HepG2 (cell line): ENCODE measurements around the gene GSK3B. TPM values are rescaled to one million over a fixed set of nuclear protein-coding genes. Genes with fewer than 3 reads are reported as not detected.

Source experiments
- AHR ChIP-seq: IDR thresholded peaks from 2 replicates; pipeline ENCODE4 v1.6.1; 2018; ENCODE audit warnings: missing genetic modification reagents, missing compliant biosample characterization
- ATF6 ChIP-seq: sonication (generic); formaldehyde crosslinking; conservative IDR thresholded peaks from 2 replicates; pipeline ENCODE4 v1.4.0; 2020; ENCODE audit warnings: missing genetic modification reagents
- CBX1 ChIP-seq: IDR thresholded peaks from one replicate; pipeline ENCODE4 v1.6.1; 2016; ENCODE audit warnings: antibody characterized with exemption, low read depth
- CREM ChIP-seq, 2 experiments: sonication (generic) in 1 of 2; formaldehyde crosslinking in 1 of 2; IDR thresholded peaks; 2 replicates each; pipeline versions ENCODE4 v1.4.0 to v1.6.1; 2016 to 2020; ENCODE audit warnings: antibody characterized with exemption in 1 of 2, mild to moderate bottlenecking in 1 of 2, missing genetic modification reagents in 1 of 2
- FOXA1 ChIP-seq, 2 experiments: fragments of 450-650 bp in 1 of 2; sonication (generic) in 1 of 2; formaldehyde crosslinking in 1 of 2; IDR thresholded peaks; 2 replicates each; pipeline versions ENCODE4 v1.4.0 to v1.6.1; 2016 to 2020; ENCODE audit warnings: missing genetic modification reagents in 1 of 2
- JUN ChIP-seq: sonication (generic); formaldehyde crosslinking; IDR thresholded peaks from 2 replicates; pipeline ENCODE4 v1.4.0; 2020; ENCODE audit warnings: mild to moderate bottlenecking, missing genetic modification reagents
- NFYB ChIP-seq: sonication (generic); formaldehyde crosslinking; IDR thresholded peaks from 2 replicates; pipeline ENCODE4 v1.4.0; 2020; ENCODE audit warnings: missing genetic modification reagents
- POGZ ChIP-seq: sonication (generic); formaldehyde crosslinking; IDR thresholded peaks from 2 replicates; pipeline ENCODE4 v1.4.0; 2020; ENCODE audit warnings: mild to moderate bottlenecking, missing genetic modification reagents
- RBFOX2 ChIP-seq: fragments of 200-400 bp; formaldehyde crosslinking; IDR thresholded peaks from 2 replicates; pipeline ENCODE4 v1.6.1; 2017; ENCODE audit warnings: low read depth, mild to moderate bottlenecking, low read length
- SAP130 ChIP-seq: IDR thresholded peaks from 2 replicates; pipeline ENCODE4 v1.6.1; 2016; ENCODE audit warnings: low read depth
- SCMH1 ChIP-seq: sonication (generic); formaldehyde crosslinking; IDR thresholded peaks from 2 replicates; pipeline ENCODE4 v1.9.0; 2021; ENCODE audit warnings: missing genetic modification reagents, mild to moderate bottlenecking, borderline replicate concordance
- SYNCRIP ChIP-seq: fragments of 200-400 bp; formaldehyde crosslinking; IDR thresholded peaks from 2 replicates; pipeline ENCODE4 v1.6.1; 2018; ENCODE audit warnings: mild to moderate bottlenecking, low read depth, low read length; ENCODE audit not compliant: insufficient read depth
- TBP ChIP-seq: sonication (generic); formaldehyde crosslinking; IDR thresholded peaks from 2 replicates; pipeline ENCODE4 v1.5.0; 2020; ENCODE audit warnings: missing genetic modification reagents
- ZFP41 ChIP-seq: sonication (generic); formaldehyde crosslinking; IDR thresholded peaks from 2 replicates; pipeline ENCODE4 v1.4.0; 2020; ENCODE audit warnings: mild to moderate bottlenecking, missing genetic modification reagents, borderline replicate concordance
- ZMYM2 ChIP-seq: sonication (generic); formaldehyde crosslinking; IDR thresholded peaks from 2 replicates; pipeline ENCODE4 v1.8.0; 2022; ENCODE audit warnings: mild to moderate bottlenecking, missing genetic modification reagents
- ZNF292 ChIP-seq: sonication (generic); formaldehyde crosslinking; IDR thresholded peaks from 2 replicates; pipeline ENCODE4 v1.8.1; 2022; ENCODE audit warnings: mild to moderate bottlenecking, low read depth, missing genetic modification reagents, borderline replicate concordance
- ZNF510 ChIP-seq: sonication (generic); formaldehyde crosslinking; IDR thresholded peaks from 2 replicates; pipeline ENCODE4 v1.4.0; 2020; ENCODE audit warnings: low read depth, mild to moderate bottlenecking, missing genetic modification reagents
- ZNF598 ChIP-seq: sonication (generic); formaldehyde crosslinking; IDR thresholded peaks from 2 replicates; pipeline ENCODE4 v1.5.1; 2020; ENCODE audit warnings: mild to moderate bottlenecking, missing genetic modification reagents, borderline replicate concordance
- ZNF790 ChIP-seq: sonication (generic); formaldehyde crosslinking; IDR thresholded peaks from 2 replicates; pipeline ENCODE4 v1.8.0; 2022; ENCODE audit warnings: missing genetic modification reagents, mild to moderate bottlenecking, borderline replicate concordance
- ZSCAN29 ChIP-seq: sonication (generic); formaldehyde crosslinking; conservative IDR thresholded peaks from 2 replicates; pipeline ENCODE4 v1.4.0; 2020; ENCODE audit warnings: mild to moderate bottlenecking, missing genetic modification reagents
- polyA plus RNA-seq, 8 experiments: library from polyadenylated mRNA; depleted of rRNA in 3 of 8; stranded (reverse) in 7 of 8; unstranded in 1 of 8; fragments of >200 nt; fragmentation: Illumina TruSeq in 4 of 8; extraction: Trizol in 4 of 8; gene quantifications; 2 replicates each; pipeline versions ENCODE4 v1.2.1 to v1.2.3, GENCODE V29; 2011 to 2016; ENCODE audit warnings: low read depth in 4 of 8, missing spikeins in 1 of 8, mixed read lengths in 1 of 8; ENCODE audit not compliant: insufficient read depth in 1 of 8
- total RNA-seq, 5 experiments: library from RNA; depleted of rRNA; stranded (reverse); fragments of >200 nt; fragmentation: Illumina TruSeq; extraction: Trizol; gene quantifications; 2 replicates each; pipeline ENCODE4 v1.2.3, GENCODE V29; 2016; ENCODE audit warnings: low read depth in 1 of 5
- TF ChIP-seq, protein P1 (sequence below): sonication (generic); formaldehyde crosslinking; IDR thresholded peaks from 2 replicates; pipeline ENCODE4 v1.4.0; 2020; ENCODE audit warnings: low read depth, mild to moderate bottlenecking, missing genetic modification reagents
- TF ChIP-seq, protein P2 (sequence below): sonication (generic); formaldehyde crosslinking; IDR thresholded peaks from 2 replicates; pipeline ENCODE4 v1.8.0; 2022; ENCODE audit warnings: mild to moderate bottlenecking, missing genetic modification reagents; ENCODE audit not compliant: insufficient replicate concordance
- TF ChIP-seq, protein P3 (sequence below): fragments of 450-650 bp; IDR thresholded peaks from 2 replicates; pipeline ENCODE4 v1.6.1; 2016

GSK3B gene
- total and polyA plus RNA-seq, 2 of the 13 experiments (the other 11 are each of a cell fraction or from before 2014, with no cell fraction given), result 22.3 to 30.1 TPM

DNA sequence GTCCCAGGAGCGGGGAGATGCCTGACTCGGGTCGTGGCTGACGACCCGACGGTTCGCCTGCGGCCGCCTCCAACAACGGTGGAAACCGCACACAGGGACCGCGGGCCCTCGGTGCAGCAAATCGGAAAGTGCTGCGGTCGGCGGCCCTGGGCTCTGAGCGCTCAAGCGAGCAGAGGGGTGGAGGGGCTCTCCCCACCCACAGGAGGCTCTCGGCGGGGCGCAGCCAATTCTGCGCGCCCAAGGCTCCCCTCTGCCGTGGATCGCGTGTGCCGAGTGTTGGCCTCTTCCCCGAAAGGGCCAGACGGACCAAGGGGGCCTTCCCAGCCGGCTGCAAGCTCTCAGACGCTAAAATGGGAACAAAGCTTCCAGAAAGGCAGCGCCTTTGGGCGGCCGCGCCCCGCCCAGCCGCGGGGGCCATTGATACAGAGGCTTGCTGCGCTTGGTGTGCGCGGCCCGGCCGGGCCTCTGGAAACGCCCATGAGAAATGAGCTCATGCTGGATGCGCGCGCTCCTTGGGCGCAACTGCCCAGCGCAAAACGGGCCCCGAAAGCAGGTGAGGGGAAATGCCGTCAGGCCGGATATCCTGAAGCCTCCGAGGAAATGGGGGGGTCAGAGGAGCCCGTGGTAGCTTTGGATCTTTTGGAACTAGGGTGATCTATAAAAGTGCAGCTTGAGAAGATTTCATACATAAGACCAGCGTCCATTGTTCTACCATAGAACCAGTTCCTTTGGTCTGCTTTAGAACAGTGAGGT lies 1.2 kb upstream of the GSK3B start (continued):
- TF ChIP-seq, protein P1, sequence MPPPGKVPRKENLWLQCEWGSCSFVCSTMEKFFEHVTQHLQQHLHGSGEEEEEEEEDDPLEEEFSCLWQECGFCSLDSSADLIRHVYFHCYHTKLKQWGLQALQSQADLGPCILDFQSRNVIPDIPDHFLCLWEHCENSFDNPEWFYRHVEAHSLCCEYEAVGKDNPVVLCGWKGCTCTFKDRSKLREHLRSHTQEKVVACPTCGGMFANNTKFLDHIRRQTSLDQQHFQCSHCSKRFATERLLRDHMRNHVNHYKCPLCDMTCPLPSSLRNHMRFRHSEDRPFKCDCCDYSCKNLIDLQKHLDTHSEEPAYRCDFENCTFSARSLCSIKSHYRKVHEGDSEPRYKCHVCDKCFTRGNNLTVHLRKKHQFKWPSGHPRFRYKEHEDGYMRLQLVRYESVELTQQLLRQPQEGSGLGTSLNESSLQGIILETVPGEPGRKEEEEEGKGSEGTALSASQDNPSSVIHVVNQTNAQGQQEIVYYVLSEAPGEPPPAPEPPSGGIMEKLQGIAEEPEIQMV (CRISPR knock-in tag), result no peak
- TF ChIP-seq ZSCAN29 (CRISPR knock-in tag) (no peak; the same call in 1 of the 2 replicates), ATF6 (CRISPR knock-in tag) (no peak), NFYB (CRISPR knock-in tag) (no peak), SYNCRIP (no peak), RBFOX2 (peak; percentile 99), SCMH1 (CRISPR knock-in tag) (no peak), FOXA1 (IDR thresholded peaks at IDR 0.05) (no peak), FOXA1 (CRISPR knock-in tag; IDR thresholded peaks at IDR 0.05) (no peak), CREM (IDR thresholded peaks at IDR 0.05) (peak; percentile 69), CREM (CRISPR knock-in tag; IDR thresholded peaks at IDR 0.05) (no peak), JUN (CRISPR knock-in tag) (peak; percentile 70; the same call in 1 of the 2 replicates), ZNF790 (peak; percentile 73; the same call in 1 of the 2 replicates), ZMYM2 (CRISPR knock-in tag) (no peak), POGZ (CRISPR knock-in tag) (no peak; the same call in 1 of the 2 replicates), SAP130 (CRISPR knock-in tag) (peak; percentile 73), TBP (CRISPR knock-in tag) (no peak), ZNF598 (CRISPR knock-in tag) (peak; percentile 63; the same call in 1 of the 2 replicates), ZFP41 (CRISPR knock-in tag) (0 out of 2 replicates have a peak, but pooled peaks have one; percentile 60), CBX1 (no peak), ZNF510 (CRISPR knock-in tag) (peak; percentile 62; the same call in 1 of the 2 replicates), ZNF292 (CRISPR knock-in tag) (no peak), AHR (CRISPR knock-in tag) (no peak)
- TF ChIP-seq, protein P2, sequence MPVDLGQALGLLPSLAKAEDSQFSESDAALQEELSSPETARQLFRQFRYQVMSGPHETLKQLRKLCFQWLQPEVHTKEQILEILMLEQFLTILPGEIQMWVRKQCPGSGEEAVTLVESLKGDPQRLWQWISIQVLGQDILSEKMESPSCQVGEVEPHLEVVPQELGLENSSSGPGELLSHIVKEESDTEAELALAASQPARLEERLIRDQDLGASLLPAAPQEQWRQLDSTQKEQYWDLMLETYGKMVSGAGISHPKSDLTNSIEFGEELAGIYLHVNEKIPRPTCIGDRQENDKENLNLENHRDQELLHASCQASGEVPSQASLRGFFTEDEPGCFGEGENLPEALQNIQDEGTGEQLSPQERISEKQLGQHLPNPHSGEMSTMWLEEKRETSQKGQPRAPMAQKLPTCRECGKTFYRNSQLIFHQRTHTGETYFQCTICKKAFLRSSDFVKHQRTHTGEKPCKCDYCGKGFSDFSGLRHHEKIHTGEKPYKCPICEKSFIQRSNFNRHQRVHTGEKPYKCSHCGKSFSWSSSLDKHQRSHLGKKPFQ (CRISPR knock-in tag), result peak; percentile 69
- TF ChIP-seq, protein P3, sequence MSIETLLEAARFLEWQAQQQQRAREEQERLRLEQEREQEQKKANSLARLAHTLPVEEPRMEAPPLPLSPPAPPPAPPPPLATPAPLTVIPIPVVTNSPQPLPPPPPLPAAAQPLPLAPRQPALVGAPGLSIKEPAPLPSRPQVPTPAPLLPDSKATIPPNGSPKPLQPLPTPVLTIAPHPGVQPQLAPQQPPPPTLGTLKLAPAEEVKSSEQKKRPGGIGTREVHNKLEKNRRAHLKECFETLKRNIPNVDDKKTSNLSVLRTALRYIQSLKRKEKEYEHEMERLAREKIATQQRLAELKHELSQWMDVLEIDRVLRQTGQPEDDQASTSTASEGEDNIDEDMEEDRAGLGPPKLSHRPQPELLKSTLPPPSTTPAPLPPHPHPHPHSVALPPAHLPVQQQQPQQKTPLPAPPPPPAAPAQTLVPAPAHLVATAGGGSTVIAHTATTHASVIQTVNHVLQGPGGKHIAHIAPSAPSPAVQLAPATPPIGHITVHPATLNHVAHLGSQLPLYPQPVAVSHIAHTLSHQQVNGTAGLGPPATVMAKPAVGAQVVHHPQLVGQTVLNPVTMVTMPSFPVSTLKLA, result no peak
